H9 (cell line): ENCODE measurements around the gene TAS2R3. TPM values are rescaled to one million over a fixed set of nuclear protein-coding genes. Genes with fewer than 3 reads are reported as not detected.
A peak's percentile ranks its signal among the peaks of the same experiment; 100 is the strongest.

Source experiments
- DNase-seq: peaks from one replicate; pipeline ENCODE4 v3.0.0-alpha.2; 2017
- H2AFZ ChIP-seq: one replicate; pipeline ENCODE4 v1.6.1; 2013; ENCODE audit warnings: mild to moderate bottlenecking, low read length, control low read depth, moderate library complexity
- H2AK5ac ChIP-seq: 2 replicates; pipeline ENCODE4 v1.6.1; 2013; ENCODE audit warnings: low read length, control low read depth, mixed read lengths; ENCODE audit not compliant: insufficient read length
- H2BK120ac ChIP-seq: one replicate; pipeline ENCODE4 v1.6.1; 2013; ENCODE audit warnings: low read depth, mild to moderate bottlenecking, low read length, control low read depth, inconsistent platforms; ENCODE audit not compliant: poor library complexity, severe bottlenecking
- H2BK12ac ChIP-seq: 2 replicates; pipeline ENCODE4 v1.6.1; 2013; ENCODE audit warnings: low read length, control low read depth, mixed read lengths, low read depth; ENCODE audit not compliant: insufficient read length
- H2BK15ac ChIP-seq: 2 replicates; pipeline ENCODE4 v1.6.1; 2013; ENCODE audit warnings: low read depth, low read length, control low read depth
- H2BK20ac ChIP-seq: one replicate; pipeline ENCODE4 v1.6.1; 2013; ENCODE audit warnings: low read depth, mild to moderate bottlenecking, low read length, control low read depth, inconsistent platforms; ENCODE audit not compliant: poor library complexity, severe bottlenecking
- H2BK5ac ChIP-seq: 2 replicates; pipeline ENCODE4 v1.6.1; 2013; ENCODE audit warnings: low read length, control low read depth, mixed read lengths; ENCODE audit not compliant: insufficient read length
- H3K14ac ChIP-seq: 2 replicates; pipeline ENCODE4 v1.6.1; 2013; ENCODE audit warnings: low read length, control low read depth; ENCODE audit not compliant: insufficient read depth
- H3K18ac ChIP-seq: 2 replicates; pipeline ENCODE4 v1.6.1; 2013; ENCODE audit warnings: low read depth, mild to moderate bottlenecking, mixed read lengths, low read length, control low read depth; ENCODE audit not compliant: insufficient read length
- H3K23ac ChIP-seq: 2 replicates; pipeline ENCODE4 v1.6.1; 2013; ENCODE audit warnings: low read length, control low read depth, mixed read lengths, low read depth; ENCODE audit not compliant: insufficient read length
- H3K23me2 ChIP-seq: 2 replicates; pipeline ENCODE4 v1.6.1; 2013; ENCODE audit warnings: low read depth, mild to moderate bottlenecking, mixed read lengths, low read length, control low read depth; ENCODE audit not compliant: insufficient read length, poor library complexity, severe bottlenecking
- H3K27ac ChIP-seq: 2 replicates; pipeline ENCODE4 v1.5.1; 2013; ENCODE audit warnings: low read length, control low read depth, mixed read lengths, low read depth; ENCODE audit not compliant: insufficient read length
- H3K27me3 ChIP-seq: 2 replicates; pipeline ENCODE4 v1.6.1; 2013; ENCODE audit warnings: low read length, control low read depth, inconsistent platforms; ENCODE audit not compliant: insufficient read depth
- H3K4ac ChIP-seq: 2 replicates; pipeline ENCODE4 v1.6.1; 2013; ENCODE audit warnings: low read depth, mild to moderate bottlenecking, control low read depth, inconsistent platforms, low read length, moderate library complexity
- H3K4me1 ChIP-seq: 2 replicates; pipeline ENCODE4 v1.6.1; 2013; ENCODE audit warnings: low read length, control low read depth, inconsistent platforms; ENCODE audit not compliant: insufficient read depth
- H3K4me2 ChIP-seq: 2 replicates; pipeline ENCODE4 v1.6.1; 2013; ENCODE audit warnings: low read length, control low read depth, mixed read lengths; ENCODE audit not compliant: insufficient read length, insufficient read depth
- H3K56ac ChIP-seq: 2 replicates; pipeline ENCODE4 v1.6.1; 2013; ENCODE audit warnings: low read depth, mild to moderate bottlenecking, mixed read lengths, low read length, control low read depth; ENCODE audit not compliant: insufficient read length
- H3K79me1 ChIP-seq: 2 replicates; pipeline ENCODE4 v1.6.1; 2013; ENCODE audit warnings: low read depth, mild to moderate bottlenecking, moderate library complexity, low read length, control low read depth, inconsistent platforms; ENCODE audit not compliant: insufficient read depth, poor library complexity, severe bottlenecking
- H3K79me2 ChIP-seq: 2 replicates; pipeline ENCODE4 v1.6.1; 2013; ENCODE audit warnings: low read length, control low read depth, inconsistent platforms; ENCODE audit not compliant: insufficient read depth
- H3K9ac ChIP-seq: 2 replicates; pipeline ENCODE4 v1.6.1; 2013; ENCODE audit warnings: low read length, control low read depth, mixed read lengths; ENCODE audit not compliant: insufficient read length; ENCODE audit errors: extremely low read depth
- H3K9me3 ChIP-seq: one replicate; pipeline ENCODE4 v1.6.1; 2013; ENCODE audit warnings: low read depth, low read length, inconsistent platforms; ENCODE audit not compliant: control insufficient read depth
- H3T11ph ChIP-seq: one replicate; pipeline ENCODE4 v1.6.1; 2013; ENCODE audit warnings: mild to moderate bottlenecking, low read length, control low read depth, inconsistent platforms
- H4K20me1 ChIP-seq: one replicate; pipeline ENCODE4 v1.6.1; 2013; ENCODE audit not compliant: control insufficient read depth, insufficient read length, insufficient read depth
- H4K5ac ChIP-seq: 2 replicates; pipeline ENCODE4 v1.6.1; 2013; ENCODE audit warnings: low read depth, mild to moderate bottlenecking, mixed read lengths, low read length, control low read depth; ENCODE audit not compliant: insufficient read length
- H4K8ac ChIP-seq: replicated peaks from 2 replicates; pipeline ENCODE4 v1.6.1; 2013; ENCODE audit warnings: low read length, control low read depth, mixed read lengths, low read depth; ENCODE audit not compliant: insufficient read length
- H4K91ac ChIP-seq: 2 replicates; pipeline ENCODE4 v1.6.1; 2013; ENCODE audit warnings: low read depth, mild to moderate bottlenecking, moderate library complexity, mixed read lengths, low read length, control low read depth; ENCODE audit not compliant: insufficient read length
- H3K27ac Mint-ChIP-seq, 3 experiments: 2 replicates in 2 of 3; 3 replicates in 1 of 3; pipeline ENCODE4 v1.8.0; 2020 to 2021; ENCODE audit warnings: mixed read lengths in 3 of 3, mild to moderate bottlenecking in 1 of 3, moderate library complexity in 1 of 3
- H3K27me3 Mint-ChIP-seq: 2 replicates; pipeline ENCODE4 v1.8.0; 2021; ENCODE audit warnings: low read depth, mild to moderate bottlenecking, moderate library complexity, mixed read lengths
- H3K36me3 Mint-ChIP-seq, 3 experiments: 2 replicates in 2 of 3; 3 replicates in 1 of 3; pipeline ENCODE4 v1.8.0; 2020 to 2021; ENCODE audit warnings: low read depth in 3 of 3, mixed read lengths in 3 of 3; ENCODE audit not compliant: insufficient read depth in 1 of 3
- H3K4me1 Mint-ChIP-seq, 2 experiments: 2 replicates each; pipeline ENCODE4 v1.8.0; 2020; ENCODE audit warnings: mixed read lengths in 2 of 2
- H3K4me3 Mint-ChIP-seq, 2 experiments: 2 replicates in 1 of 2; 3 replicates in 1 of 2; pipeline ENCODE4 v1.8.0; 2020 to 2021; ENCODE audit warnings: mild to moderate bottlenecking in 2 of 2, mixed read lengths in 2 of 2, moderate library complexity in 1 of 2
- H3K9me3 Mint-ChIP-seq, 2 experiments: 2 replicates in 1 of 2; 3 replicates in 1 of 2; pipeline ENCODE4 v1.8.0; 2020; ENCODE audit warnings: mild to moderate bottlenecking in 2 of 2, mixed read lengths in 2 of 2, moderate library complexity in 1 of 2
- CTCF ChIP-seq: fragments of 200-600 bp; sonication (generic); conservative IDR thresholded peaks from 3 replicates; pipeline ENCODE4 v1.8.0; 2021; ENCODE audit warnings: antibody characterized with exemption, mild to moderate bottlenecking
- WGBS: extraction: QIAGEN DNeasy Blood & Tissue Kit; methylation state at CpG from one replicate; pipeline ENCODE4 v1.1.7; 2013; ENCODE audit warnings: missing lambda C conversion rate, low lambda C conversion rate, mixed read lengths; ENCODE audit not compliant: insufficient read length; ENCODE audit errors: extremely low coverage; 5-methylcytosine and 5-hydroxymethylcytosine counted together
- total RNA-seq: library from RNA; stranded (reverse); gene quantifications from 2 replicates; pipeline ENCODE4 v1.2.1, GENCODE V29; 2021

TAS2R3 gene
- total RNA-seq, 1 experiment from 2014 or later, result 1.2 TPM

GRCh38 chr7:141785706-141786552 is 22.0 kb downstream of the TAS2R3 start:
- H3K14ac ChIP-seq, result no peak overlapping the region
- H4K5ac ChIP-seq, result no peak overlapping the region
- H3K27me3 Mint-ChIP-seq, result no peaks in the 10 kb centered on the region
- H2BK5ac ChIP-seq, result no peak overlapping the region
- TF ChIP-seq CTCF, result peak; percentile 87
- no peak for DNase-seq
- no peak overlapping the region for H2BK15ac ChIP-seq
- no peak overlapping the region for H2BK20ac ChIP-seq
- H2BK120ac ChIP-seq, result no peak overlapping the region
- H2AK5ac ChIP-seq, result no peak overlapping the region
- H2BK12ac ChIP-seq, result no peak overlapping the region
- no peaks in the 10 kb centered on the region for H3K4me1 ChIP-seq
- no peak overlapping the region for H3K23ac ChIP-seq
- H3K18ac ChIP-seq, result no peak overlapping the region
- H3K27me3 ChIP-seq, result no peaks in the 10 kb centered on the region
- H3K4me2 ChIP-seq, result no peak overlapping the region
- H3K27ac ChIP-seq, result no peak overlapping the region
- no peak overlapping the region for H3K4me3 Mint-ChIP-seq
- H3K9ac ChIP-seq, result no peak overlapping the region
- H3K23me2 ChIP-seq, result no peaks in the 10 kb centered on the region
- no peaks in the 10 kb centered on the region for H3K4me1 Mint-ChIP-seq
- H3K79me2 ChIP-seq, result no peaks in the 10 kb centered on the region
- WGBS, result no CpG with 5 or more reads among the region's 13 CpGs
- no peak overlapping the region for H4K91ac ChIP-seq
- H3T11ph ChIP-seq, result no peak overlapping the region
- peaks cover 2 to 8% (median 7%) of the 10 kb centered on the region in 3 experiments; a peak in 4 of 7 replicates for H3K36me3 Mint-ChIP-seq
- H3K9me3 ChIP-seq, result no peaks in the 10 kb centered on the region
- H3K56ac ChIP-seq, result no peak overlapping the region
- H3K79me1 ChIP-seq, result no peaks in the 10 kb centered on the region
- H4K8ac ChIP-seq, result no peak overlapping the region
- H2AFZ ChIP-seq, result no peak overlapping the region
- H3K4ac ChIP-seq, result no peak overlapping the region
- H3K27ac Mint-ChIP-seq, result peak overlapping the region in 1 of 3 experiments; percentile 86; a peak in 2 of 7 replicates
- no peaks in the 10 kb centered on the region for H3K9me3 Mint-ChIP-seq
- no peaks in the 10 kb centered on the region for H4K20me1 ChIP-seq
